GM12892 (cell line): Measurements from ENCODE around the gene VARS2.

Experiments used
- POLR2A ChIP-seq: IDR thresholded peaks from 2 replicates; pipeline ENCODE4 v1.6.1; 2011; ENCODE audit warnings: low read depth, low read length, control low read depth
- POLR2AphosphoS5 ChIP-seq: IDR thresholded peaks from 2 replicates; pipeline ENCODE4 v1.6.1; 2011; ENCODE audit warnings: low read depth, low read length, control low read depth
- TAF1 ChIP-seq: IDR thresholded peaks from 2 replicates; pipeline ENCODE4 v1.6.1; 2011; ENCODE audit warnings: low read depth, mild to moderate bottlenecking, control low read depth, low read length, borderline replicate concordance

DNA sequence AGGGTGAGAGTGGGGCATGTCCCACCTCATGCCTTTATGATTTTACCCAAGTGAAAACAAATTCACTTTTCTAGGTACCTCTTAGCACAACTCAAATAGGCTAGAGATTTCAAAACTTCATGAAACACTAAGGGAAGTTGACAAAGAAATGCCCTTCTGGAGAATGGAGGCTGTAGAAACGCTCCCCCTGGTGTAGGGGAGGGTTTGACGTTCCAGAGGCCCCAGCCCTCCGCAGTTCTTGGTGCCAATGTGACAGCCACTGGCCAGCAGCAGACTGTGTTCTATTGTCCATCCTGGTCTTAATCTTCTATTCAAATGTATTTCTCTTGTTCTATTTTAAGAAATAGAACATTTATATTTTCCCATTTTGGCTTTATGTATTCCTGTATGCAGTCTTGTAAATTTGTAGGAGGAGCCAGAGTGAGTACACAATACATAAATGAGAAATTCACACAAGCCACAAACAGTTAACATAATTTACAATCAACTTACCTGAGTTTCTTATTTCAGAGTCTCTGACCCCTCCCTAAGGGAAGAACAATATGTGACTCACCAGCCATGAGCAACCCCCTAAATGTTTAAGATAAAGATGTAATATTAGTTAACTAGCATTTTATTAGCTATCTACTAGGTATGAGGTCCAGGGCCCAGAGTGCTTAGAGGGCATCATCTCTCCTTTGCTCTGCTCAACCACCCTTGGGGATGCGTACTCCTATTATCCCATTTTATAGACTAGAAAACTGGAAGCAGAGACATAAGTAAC is 60.6 kb downstream of the VARS2 start:
- TF ChIP-seq POLR2A = no peak
- no peak for TF ChIP-seq TAF1
- TF ChIP-seq POLR2AphosphoS5 = no peak
